H9 (cell line): ENCODE measurements around the gene FAM24A. TPM values are rescaled to one million over a fixed set of nuclear protein-coding genes. Genes with fewer than 3 reads are reported as not detected.

Source experiments
- DNase-seq: peaks from one replicate; pipeline ENCODE4 v3.0.0-alpha.2; 2017
- H2AFZ ChIP-seq: one replicate; pipeline ENCODE4 v1.6.1; 2013; ENCODE audit warnings: mild to moderate bottlenecking, low read length, control low read depth, moderate library complexity
- H2AK5ac ChIP-seq: 2 replicates; pipeline ENCODE4 v1.6.1; 2013; ENCODE audit warnings: low read length, control low read depth, mixed read lengths; ENCODE audit not compliant: insufficient read length
- H2BK120ac ChIP-seq: one replicate; pipeline ENCODE4 v1.6.1; 2013; ENCODE audit warnings: low read depth, mild to moderate bottlenecking, low read length, control low read depth, inconsistent platforms; ENCODE audit not compliant: poor library complexity, severe bottlenecking
- H2BK12ac ChIP-seq: 2 replicates; pipeline ENCODE4 v1.6.1; 2013; ENCODE audit warnings: low read length, control low read depth, mixed read lengths, low read depth; ENCODE audit not compliant: insufficient read length
- H2BK15ac ChIP-seq: 2 replicates; pipeline ENCODE4 v1.6.1; 2013; ENCODE audit warnings: low read depth, low read length, control low read depth
- H2BK20ac ChIP-seq: one replicate; pipeline ENCODE4 v1.6.1; 2013; ENCODE audit warnings: low read depth, mild to moderate bottlenecking, low read length, control low read depth, inconsistent platforms; ENCODE audit not compliant: poor library complexity, severe bottlenecking
- H2BK5ac ChIP-seq: 2 replicates; pipeline ENCODE4 v1.6.1; 2013; ENCODE audit warnings: low read length, control low read depth, mixed read lengths; ENCODE audit not compliant: insufficient read length
- H3K14ac ChIP-seq: 2 replicates; pipeline ENCODE4 v1.6.1; 2013; ENCODE audit warnings: low read length, control low read depth; ENCODE audit not compliant: insufficient read depth
- H3K18ac ChIP-seq: 2 replicates; pipeline ENCODE4 v1.6.1; 2013; ENCODE audit warnings: low read depth, mild to moderate bottlenecking, mixed read lengths, low read length, control low read depth; ENCODE audit not compliant: insufficient read length
- H3K23ac ChIP-seq: 2 replicates; pipeline ENCODE4 v1.6.1; 2013; ENCODE audit warnings: low read length, control low read depth, mixed read lengths, low read depth; ENCODE audit not compliant: insufficient read length
- H3K23me2 ChIP-seq: 2 replicates; pipeline ENCODE4 v1.6.1; 2013; ENCODE audit warnings: low read depth, mild to moderate bottlenecking, mixed read lengths, low read length, control low read depth; ENCODE audit not compliant: insufficient read length, poor library complexity, severe bottlenecking
- H3K27ac ChIP-seq: 2 replicates; pipeline ENCODE4 v1.5.1; 2013; ENCODE audit warnings: low read length, control low read depth, mixed read lengths, low read depth; ENCODE audit not compliant: insufficient read length
- H3K27me3 ChIP-seq: 2 replicates; pipeline ENCODE4 v1.6.1; 2013; ENCODE audit warnings: low read length, control low read depth, inconsistent platforms; ENCODE audit not compliant: insufficient read depth
- H3K4ac ChIP-seq: 2 replicates; pipeline ENCODE4 v1.6.1; 2013; ENCODE audit warnings: low read depth, mild to moderate bottlenecking, control low read depth, inconsistent platforms, low read length, moderate library complexity
- H3K4me1 ChIP-seq: 2 replicates; pipeline ENCODE4 v1.6.1; 2013; ENCODE audit warnings: low read length, control low read depth, inconsistent platforms; ENCODE audit not compliant: insufficient read depth
- H3K4me2 ChIP-seq: 2 replicates; pipeline ENCODE4 v1.6.1; 2013; ENCODE audit warnings: low read length, control low read depth, mixed read lengths; ENCODE audit not compliant: insufficient read length, insufficient read depth
- H3K56ac ChIP-seq: 2 replicates; pipeline ENCODE4 v1.6.1; 2013; ENCODE audit warnings: low read depth, mild to moderate bottlenecking, mixed read lengths, low read length, control low read depth; ENCODE audit not compliant: insufficient read length
- H3K79me1 ChIP-seq: 2 replicates; pipeline ENCODE4 v1.6.1; 2013; ENCODE audit warnings: low read depth, mild to moderate bottlenecking, moderate library complexity, low read length, control low read depth, inconsistent platforms; ENCODE audit not compliant: insufficient read depth, poor library complexity, severe bottlenecking
- H3K79me2 ChIP-seq: 2 replicates; pipeline ENCODE4 v1.6.1; 2013; ENCODE audit warnings: low read length, control low read depth, inconsistent platforms; ENCODE audit not compliant: insufficient read depth
- H3K9ac ChIP-seq: 2 replicates; pipeline ENCODE4 v1.6.1; 2013; ENCODE audit warnings: low read length, control low read depth, mixed read lengths; ENCODE audit not compliant: insufficient read length; ENCODE audit errors: extremely low read depth
- H3K9me3 ChIP-seq: one replicate; pipeline ENCODE4 v1.6.1; 2013; ENCODE audit warnings: low read depth, low read length, inconsistent platforms; ENCODE audit not compliant: control insufficient read depth
- H3T11ph ChIP-seq: one replicate; pipeline ENCODE4 v1.6.1; 2013; ENCODE audit warnings: mild to moderate bottlenecking, low read length, control low read depth, inconsistent platforms
- H4K20me1 ChIP-seq: one replicate; pipeline ENCODE4 v1.6.1; 2013; ENCODE audit not compliant: control insufficient read depth, insufficient read length, insufficient read depth
- H4K5ac ChIP-seq: 2 replicates; pipeline ENCODE4 v1.6.1; 2013; ENCODE audit warnings: low read depth, mild to moderate bottlenecking, mixed read lengths, low read length, control low read depth; ENCODE audit not compliant: insufficient read length
- H4K8ac ChIP-seq: replicated peaks from 2 replicates; pipeline ENCODE4 v1.6.1; 2013; ENCODE audit warnings: low read length, control low read depth, mixed read lengths, low read depth; ENCODE audit not compliant: insufficient read length
- H4K91ac ChIP-seq: 2 replicates; pipeline ENCODE4 v1.6.1; 2013; ENCODE audit warnings: low read depth, mild to moderate bottlenecking, moderate library complexity, mixed read lengths, low read length, control low read depth; ENCODE audit not compliant: insufficient read length
- H3K27ac Mint-ChIP-seq, 3 experiments: 2 replicates in 2 of 3; 3 replicates in 1 of 3; pipeline ENCODE4 v1.8.0; 2020 to 2021; ENCODE audit warnings: mixed read lengths in 3 of 3, mild to moderate bottlenecking in 1 of 3, moderate library complexity in 1 of 3
- H3K27me3 Mint-ChIP-seq: 2 replicates; pipeline ENCODE4 v1.8.0; 2021; ENCODE audit warnings: low read depth, mild to moderate bottlenecking, moderate library complexity, mixed read lengths
- H3K36me3 Mint-ChIP-seq, 3 experiments: 2 replicates in 2 of 3; 3 replicates in 1 of 3; pipeline ENCODE4 v1.8.0; 2020 to 2021; ENCODE audit warnings: low read depth in 3 of 3, mixed read lengths in 3 of 3; ENCODE audit not compliant: insufficient read depth in 1 of 3
- H3K4me1 Mint-ChIP-seq, 2 experiments: 2 replicates each; pipeline ENCODE4 v1.8.0; 2020; ENCODE audit warnings: mixed read lengths in 2 of 2
- H3K4me3 Mint-ChIP-seq, 2 experiments: 2 replicates in 1 of 2; 3 replicates in 1 of 2; pipeline ENCODE4 v1.8.0; 2020 to 2021; ENCODE audit warnings: mild to moderate bottlenecking in 2 of 2, mixed read lengths in 2 of 2, moderate library complexity in 1 of 2
- H3K9me3 Mint-ChIP-seq, 2 experiments: 2 replicates in 1 of 2; 3 replicates in 1 of 2; pipeline ENCODE4 v1.8.0; 2020; ENCODE audit warnings: mild to moderate bottlenecking in 2 of 2, mixed read lengths in 2 of 2, moderate library complexity in 1 of 2
- WGBS: extraction: QIAGEN DNeasy Blood & Tissue Kit; methylation state at CpG from one replicate; pipeline ENCODE4 v1.1.7; 2013; ENCODE audit warnings: missing lambda C conversion rate, low lambda C conversion rate, mixed read lengths; ENCODE audit not compliant: insufficient read length; ENCODE audit errors: extremely low coverage; 5-methylcytosine and 5-hydroxymethylcytosine counted together
- total RNA-seq: library from RNA; stranded (reverse); gene quantifications from 2 replicates; pipeline ENCODE4 v1.2.1, GENCODE V29; 2021
- TF ChIP-seq, protein P1 (sequence below): fragments of 200-600 bp; sonication (generic); conservative IDR thresholded peaks from 3 replicates; pipeline ENCODE4 v1.8.0; 2021; ENCODE audit warnings: antibody characterized with exemption, mild to moderate bottlenecking

FAM24A gene
- total RNA-seq, 1 experiment from 2014 or later = not detected

DNA sequence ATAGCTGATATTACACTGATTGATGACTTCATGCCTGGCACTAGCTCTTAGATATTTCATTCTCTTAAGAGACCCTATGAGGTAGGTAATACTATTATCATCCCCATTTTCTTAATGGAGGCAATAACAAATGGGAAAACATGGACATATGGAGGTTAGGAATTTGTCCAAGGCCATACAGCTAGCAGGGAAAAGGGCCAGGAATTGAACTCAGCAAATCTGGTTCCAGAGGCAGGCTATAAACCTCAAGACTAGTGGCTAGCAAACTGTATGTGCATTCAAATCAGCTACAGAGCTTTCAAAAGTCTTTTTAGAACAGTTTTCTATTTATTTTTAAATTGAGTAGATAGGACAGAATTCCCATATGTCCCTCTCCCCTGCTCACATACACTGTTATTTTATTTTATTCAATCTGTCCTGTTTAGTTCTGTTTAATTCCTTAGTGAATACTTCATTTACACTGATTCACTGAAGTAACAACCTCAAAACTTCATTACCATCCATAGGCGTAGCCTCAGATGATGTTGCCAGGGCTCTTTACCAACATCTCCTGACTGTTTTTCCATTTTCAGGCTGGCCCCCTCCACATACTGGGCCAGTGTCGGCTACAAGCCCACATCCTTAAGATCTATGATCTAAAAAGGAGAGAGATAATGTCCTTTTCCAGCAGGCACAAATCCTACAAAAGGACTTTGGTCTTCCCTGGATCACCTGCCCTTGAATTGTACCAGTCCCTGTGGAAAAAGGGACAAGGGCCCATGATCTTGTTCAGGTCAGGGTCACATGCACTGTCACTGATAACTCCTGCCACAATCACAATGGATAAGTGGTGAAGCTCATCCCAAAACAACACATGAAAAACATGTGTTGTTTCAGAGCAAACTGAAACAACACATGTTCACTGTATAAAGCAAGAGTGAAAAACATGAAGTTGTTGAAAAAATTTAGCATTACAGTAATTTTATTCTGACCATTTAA, 46.9 kb upstream of the FAM24A start:
- Histone ChIP-seq H3K27ac (no peak overlapping the region), H2BK12ac (no peak overlapping the region), H3K4me1 (no peaks in the 10 kb centered on the region), H2AK5ac (no peak overlapping the region), H2BK5ac (no peak overlapping the region), H2AFZ (no peak overlapping the region), H3K18ac (no peak overlapping the region), H3K56ac (no peak overlapping the region), H3K9me3 (peaks cover 3% of the 10 kb centered on the region), H2BK20ac (no peak overlapping the region), H3T11ph (no peak overlapping the region), H3K23me2 (no peaks in the 10 kb centered on the region), H2BK120ac (no peak overlapping the region), H3K27me3 (no peaks in the 10 kb centered on the region), H3K14ac (no peak overlapping the region), H3K4ac (no peak overlapping the region), H4K91ac (no peak overlapping the region), H3K23ac (no peak overlapping the region), H4K8ac (no peak overlapping the region), H4K5ac (no peak overlapping the region), H3K4me2 (no peak overlapping the region), H2BK15ac (no peak overlapping the region), H3K79me1 (no peaks in the 10 kb centered on the region), H3K79me2 (no peaks in the 10 kb centered on the region), H4K20me1 (no peaks in the 10 kb centered on the region), H3K9ac (no peak overlapping the region)
- no CpG with 5 or more reads among the region's 2 CpGs for WGBS
- DNase-seq = no peak
- TF ChIP-seq, protein P1, sequence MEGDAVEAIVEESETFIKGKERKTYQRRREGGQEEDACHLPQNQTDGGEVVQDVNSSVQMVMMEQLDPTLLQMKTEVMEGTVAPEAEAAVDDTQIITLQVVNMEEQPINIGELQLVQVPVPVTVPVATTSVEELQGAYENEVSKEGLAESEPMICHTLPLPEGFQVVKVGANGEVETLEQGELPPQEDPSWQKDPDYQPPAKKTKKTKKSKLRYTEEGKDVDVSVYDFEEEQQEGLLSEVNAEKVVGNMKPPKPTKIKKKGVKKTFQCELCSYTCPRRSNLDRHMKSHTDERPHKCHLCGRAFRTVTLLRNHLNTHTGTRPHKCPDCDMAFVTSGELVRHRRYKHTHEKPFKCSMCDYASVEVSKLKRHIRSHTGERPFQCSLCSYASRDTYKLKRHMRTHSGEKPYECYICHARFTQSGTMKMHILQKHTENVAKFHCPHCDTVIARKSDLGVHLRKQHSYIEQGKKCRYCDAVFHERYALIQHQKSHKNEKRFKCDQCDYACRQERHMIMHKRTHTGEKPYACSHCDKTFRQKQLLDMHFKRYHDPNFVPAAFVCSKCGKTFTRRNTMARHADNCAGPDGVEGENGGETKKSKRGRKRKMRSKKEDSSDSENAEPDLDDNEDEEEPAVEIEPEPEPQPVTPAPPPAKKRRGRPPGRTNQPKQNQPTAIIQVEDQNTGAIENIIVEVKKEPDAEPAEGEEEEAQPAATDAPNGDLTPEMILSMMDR = no peak
- Mint-ChIP-seq H3K27ac (no peak overlapping the region), H3K27me3 (peaks cover 2% of the 10 kb centered on the region; the same call in 1 of the 2 replicates), H3K4me3 (no peak overlapping the region), H3K4me1 (peaks cover 0 to 8% of the 10 kb centered on the region in 2 experiments; a peak in 2 of 4 replicates), H3K36me3 (peaks cover 16 to 23% (median 17%) of the 10 kb centered on the region in 3 experiments; a peak in 6 of 7 replicates), H3K9me3 (peaks cover 25 to 28% of the 10 kb centered on the region in 2 experiments)
